K562 (cell line): Measurements from ENCODE around the gene NOM1. TPM values are rescaled to one million over a fixed set of nuclear protein-coding genes. Genes with fewer than 3 reads are reported as not detected.

Experiments
- ATAC-seq: fragments of 200-7000 bp; cut with Tn5 transposase; 3 replicates; pipeline ENCODE4 v1.9.1; 2020; ENCODE audit warnings: moderate library complexity
- BruUV-seq: library from RNA; stranded (reverse); fragments of 400-500 nt; replicated peaks from 2 replicates; lab custom pipeline; 2021; lab: Mats Ljungman, UMichigan
- CTCF ChIA-PET: fragments of 300-600 bp; formaldehyde crosslinking; extraction: SDS; loops from one replicate; lab custom pipeline; 2021; ENCODE audit warnings: low intra/inter-chr PET ratio; lab: Yijun Ruan, JAX
- POLR2A ChIA-PET: fragments of 300-600, 350-650 bp; sonication (Branson Sonifier 250); formaldehyde crosslinking; extraction: SDS; loops from one replicate; lab custom pipeline; 2021; ENCODE audit warnings: antibody characterized with exemption, inconsistent platforms; lab: Yijun Ruan, JAX
- DNase-seq, 4 experiments: peaks; one replicate each; pipeline versions ENCODE4 v3.0.0 to v3.0.0-alpha.2; 2011 to 2018; ENCODE audit warnings: low spot score in 3 of 4, mixed read lengths in 3 of 4; ENCODE audit errors: extremely low read depth in 1 of 4
- FAIRE-seq: peaks from 2 replicates; lab custom pipeline; 2011; peaks lifted over from hg19 to GRCh38; lab: Jason Lieb, UNC
- H2AFZ ChIP-seq: 2 replicates; pipeline ENCODE4 v1.6.0; 2011; ENCODE audit warnings: low read depth, low read length, control low read depth, inconsistent platforms
- H3K27ac ChIP-seq: fragments of 200-600 bp; 3 replicates; pipeline ENCODE4 v1.8.0; 2011; ENCODE audit warnings: low read depth, mild to moderate bottlenecking, control low read depth, inconsistent platforms, low read length, moderate library complexity, mixed read lengths; ENCODE audit errors: extremely low read depth
- H3K27me3 ChIP-seq, 2 experiments: fragments of 300-600 bp in 1 of 2; 2 replicates in 1 of 2; 3 replicates in 1 of 2; pipeline versions ENCODE4 v1.6.0 to v1.8.0; 2011; ENCODE audit warnings: inconsistent platforms in 2 of 2, low read length in 2 of 2, mild to moderate bottlenecking in 1 of 2, mixed read lengths in 1 of 2, moderate library complexity in 1 of 2; ENCODE audit not compliant: control insufficient read depth in 2 of 2, insufficient read depth in 2 of 2
- H3K36me3 ChIP-seq: fragments of 300-600 bp; 3 replicates; pipeline ENCODE4 v1.8.0; 2011; ENCODE audit warnings: mild to moderate bottlenecking, low read length, inconsistent platforms; ENCODE audit not compliant: control insufficient read depth, insufficient read depth
- H3K4me1 ChIP-seq, 2 experiments: fragments of 200-600 bp in 1 of 2; replicated peaks in 1 of 2; 2 replicates in 1 of 2; 3 replicates in 1 of 2; pipeline versions ENCODE4 v1.5.1 to v1.8.0; 2011; ENCODE audit warnings: inconsistent platforms in 2 of 2, low read length in 2 of 2, mild to moderate bottlenecking in 1 of 2, mixed read lengths in 1 of 2, moderate library complexity in 1 of 2; ENCODE audit not compliant: control insufficient read depth in 2 of 2, insufficient read depth in 2 of 2
- H3K4me2 ChIP-seq: 2 replicates; pipeline ENCODE4 v1.6.1; 2011; ENCODE audit warnings: low read length, control low read depth, inconsistent platforms, mixed read lengths; ENCODE audit not compliant: insufficient read depth
- H3K4me3 ChIP-seq: fragments of 200-600 bp; sonication (generic), shearing (Covaris generic); 2 replicates; pipeline ENCODE4 v1.5.1; 2016; ENCODE audit warnings: control low read depth, inconsistent platforms
- H3K79me2 ChIP-seq: fragments of 200-600 bp; 3 replicates; pipeline ENCODE4 v1.8.0; 2011; ENCODE audit warnings: low read length, inconsistent platforms; ENCODE audit not compliant: control insufficient read depth, insufficient read depth
- H3K9ac ChIP-seq, 2 experiments: 2 replicates each; pipeline versions ENCODE4 v1.6.0 to v1.6.1; 2011; ENCODE audit warnings: low read depth in 2 of 2, low read length in 2 of 2, control low read depth in 1 of 2, inconsistent platforms in 1 of 2, mild to moderate bottlenecking in 1 of 2, mixed read lengths in 1 of 2; ENCODE audit not compliant: insufficient read depth in 1 of 2
- H3K9me1 ChIP-seq: one replicate; pipeline ENCODE4 v1.6.0; 2011; ENCODE audit warnings: inconsistent platforms, mild to moderate bottlenecking, low read length, moderate library complexity; ENCODE audit not compliant: control insufficient read depth, insufficient read depth
- H3K9me3 ChIP-seq: replicated peaks from 2 replicates; pipeline ENCODE4 v1.5.1; 2011; ENCODE audit warnings: low read depth, low read length, inconsistent platforms; ENCODE audit not compliant: control insufficient read depth, insufficient read depth
- H4K20me1 ChIP-seq: replicated peaks from 2 replicates; pipeline ENCODE4 v1.6.1; 2011; ENCODE audit warnings: low read length, inconsistent platforms, mixed read lengths; ENCODE audit not compliant: control insufficient read depth, insufficient read depth
- ARHGAP35 ChIP-seq: fragments of 450-650 bp; IDR thresholded peaks from 2 replicates; pipeline ENCODE4 v1.6.1; 2018; ENCODE audit not compliant: partially characterized antibody
- ARID1B ChIP-seq: fragments of 450-650 bp; IDR thresholded peaks from 2 replicates; pipeline ENCODE4 v1.6.1; 2016; ENCODE audit warnings: antibody characterized with exemption, mild to moderate bottlenecking, inconsistent platforms
- CCNT2 ChIP-seq: IDR thresholded peaks from 2 replicates; pipeline ENCODE4 v1.6.1; 2011; ENCODE audit warnings: borderline replicate concordance, low read depth, mild to moderate bottlenecking, moderate library complexity, mixed read lengths, low read length; ENCODE audit not compliant: insufficient read length; ENCODE audit errors: extremely low read depth
- GABPA ChIP-seq: fragments of 200-800 bp; sonication (Bioruptor generic); conservative IDR thresholded peaks from 2 replicates; pipeline ENCODE4 v1.6.1; 2016; ENCODE audit warnings: low read depth, missing genetic modification characterization, missing compliant biosample characterization
- GTF2E2 ChIP-seq: fragments of 200-800 bp; sonication (Bioruptor generic); IDR thresholded peaks from 2 replicates; pipeline ENCODE4 v1.6.1; 2016; ENCODE audit warnings: missing genetic modification characterization, missing compliant biosample characterization
- NR1H2 ChIP-seq: sonication (generic); formaldehyde crosslinking; IDR thresholded peaks from 2 replicates; pipeline ENCODE4 v1.4.0; 2020; ENCODE audit warnings: mild to moderate bottlenecking, missing genetic modification reagents
- PTTG1 ChIP-seq: fragments of 450-650 bp; IDR thresholded peaks from 2 replicates; pipeline ENCODE4 v1.6.1; 2016; ENCODE audit warnings: low read depth, mild to moderate bottlenecking, missing genetic modification characterization, missing compliant biosample characterization
- PURB ChIP-seq: sonication (generic); formaldehyde crosslinking; IDR thresholded peaks from 2 replicates; pipeline ENCODE4 v1.9.0; 2021; ENCODE audit warnings: low read depth, mild to moderate bottlenecking, missing genetic modification reagents
- ZNF24 ChIP-seq: fragments of 450-650 bp; IDR thresholded peaks from 2 replicates; pipeline ENCODE4 v1.6.1; 2016
- WGBS: fragments of 100-300 bp; shearing (Covaris generic); methylation state at CpG from one replicate; pipeline ENCODE4 v1.1.6; 2016; ENCODE audit warnings: low coverage, mixed read lengths; ENCODE audit not compliant: insufficient coverage; ENCODE audit errors: missing lambda C conversion rate; 5-methylcytosine and 5-hydroxymethylcytosine counted together
- in situ Hi-C: fragments of 300-500 bp; cut with MboI; formaldehyde crosslinking; loops from 4 replicates; pipeline ENCODE4 v1.15.0; 2018; ENCODE audit warnings: inconsistent platforms, mixed read lengths
- intact Hi-C: fragments of 100-400 bp; cut with micrococcal nuclease; formaldehyde crosslinking; loops from 2 replicates; pipeline ENCODE4 v1.14.2; 2022
- polyA plus RNA-seq, 8 experiments: library from polyadenylated mRNA; depleted of rRNA in 4 of 8; stranded (reverse) in 5 of 8; unstranded in 3 of 8; fragments of >200 nt; fragmentation: Nextera tagmentation in 2 of 8; fragmentation: Illumina TruSeq in 1 of 8; extraction: Ambion mirVana in 2 of 8; extraction: Trizol in 1 of 8; gene quantifications; 2 replicates each; pipeline versions ENCODE4 v1.2.1 to v1.2.3, GENCODE V29; 2011 to 2014; ENCODE audit warnings: inconsistent platforms in 1 of 8, missing spikeins in 1 of 8
- total RNA-seq, 7 experiments: library from RNA; depleted of rRNA in 6 of 7; stranded (reverse); fragments of >200 nt in 6 of 7; fragmentation: Illumina TruSeq in 2 of 7; extraction: Trizol in 2 of 7; gene quantifications; 2 replicates each; pipeline versions ENCODE4 v1.2.1 to v1.2.3, GENCODE V29; 2011 to 2021; ENCODE audit warnings: low replicate concordance in 1 of 7
- TF ChIP-seq, protein P1 (sequence below): sonication (generic); formaldehyde crosslinking; IDR thresholded peaks from 2 replicates; pipeline ENCODE4 v1.8.1; 2022; ENCODE audit warnings: missing genetic modification reagents
- TF ChIP-seq, protein P2 (sequence below): sonication (generic); formaldehyde crosslinking; IDR thresholded peaks from 2 replicates; pipeline ENCODE4 v1.8.1; 2023; ENCODE audit warnings: missing genetic modification reagents, mild to moderate bottlenecking, borderline replicate concordance
- TF ChIP-seq, protein P3 (sequence below): sonication (generic); formaldehyde crosslinking; IDR thresholded peaks from 2 replicates; pipeline ENCODE4 v1.8.0; 2022; ENCODE audit warnings: missing genetic modification reagents, mild to moderate bottlenecking, borderline replicate concordance

Gene NOM1
- total and polyA plus RNA-seq, 9 of the 15 experiments (the other 6 are each of a cell fraction or from before 2014, with no cell fraction given) = 6.8 to 47.3 (median 37.4) TPM

DNA sequence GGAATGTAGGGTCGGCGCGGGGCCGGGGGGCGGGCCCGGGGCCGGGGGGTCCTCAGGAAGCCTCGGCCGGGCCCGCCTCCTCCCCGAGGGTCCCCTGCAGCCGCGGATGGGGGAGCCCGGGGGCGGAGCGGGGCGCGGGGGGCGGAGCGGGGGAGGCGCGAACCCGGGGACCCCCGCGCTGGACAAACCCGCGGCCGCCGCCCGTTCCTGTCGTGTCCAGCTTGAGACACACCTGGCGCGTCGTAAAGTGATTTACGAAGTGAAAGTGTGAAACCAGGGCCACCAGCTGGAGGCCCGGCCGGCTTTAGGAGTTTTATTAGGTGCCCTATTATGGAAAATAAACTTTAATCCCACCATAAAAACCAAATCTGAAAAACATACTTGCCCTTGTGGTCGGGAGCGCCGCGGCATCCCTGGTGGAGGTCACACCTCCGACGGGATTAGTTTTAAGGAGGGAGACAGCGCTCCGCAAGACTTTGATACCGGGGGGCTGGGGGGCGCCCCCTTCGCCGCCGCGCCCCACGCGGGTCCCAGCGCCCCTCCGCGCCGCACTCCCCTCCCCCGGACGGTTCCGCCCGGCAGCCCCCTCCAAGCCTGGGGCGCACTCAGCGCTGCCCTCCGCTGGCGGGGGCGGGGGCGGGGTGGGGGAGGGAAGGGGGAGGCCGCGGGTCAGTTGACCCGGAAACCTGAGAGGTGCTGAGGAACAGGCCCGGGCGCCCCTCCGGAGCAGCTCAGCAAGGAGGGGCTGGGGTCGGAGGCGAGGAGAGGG is 50.6 kb downstream of the NOM1 start:
- ChIA-PET POLR2A (interaction anchor here (1.0 to 2.5 kb wide), 5 partner anchors 9 to 14 kb away, joined by 3 to 10 read pairs (median 5); partner anchors contain the start of gene MNX1), CTCF (no interaction called here)
- 3% methylated on average over 34 of the region's 75 CpGs for WGBS
- in situ Hi-C loops = no loop called here
- peak overlapping the region; percentile 81 for H2AFZ ChIP-seq
- no peak for FAIRE-seq
- peak overlapping the region; percentile 80 for H3K4me2 ChIP-seq
- H3K9me1 ChIP-seq = no peaks in the 10 kb centered on the region
- no peaks in the 10 kb centered on the region for H3K79me2 ChIP-seq
- H3K4me3 ChIP-seq = peak overlapping the region; percentile 42
- BruUV-seq = no TSS peak
- peak; percentile 75 for ATAC-seq
- no peaks in the 10 kb centered on the region for H3K36me3 ChIP-seq
- H3K9me3 ChIP-seq = no peaks in the 10 kb centered on the region
- peaks cover 0 to 4% of the 10 kb centered on the region in 2 experiments; a peak in 1 of 5 replicates for H3K27me3 ChIP-seq
- H3K27ac ChIP-seq = peak overlapping the region; percentile 12; the same call in 1 of the 3 replicates
- H4K20me1 ChIP-seq = no peaks in the 10 kb centered on the region
- peaks cover 16 to 32% of the 10 kb centered on the region in 2 experiments for H3K4me1 ChIP-seq
- H3K9ac ChIP-seq = peak overlapping the region; percentile 43 to 79; a peak in 3 of 4 replicates
- intact Hi-C loops = no loop called here
- DNase-seq = peak in 3 of 4 experiments; percentile 63 to 76 (median 74)
- TF ChIP-seq GTF2E2 = peak; percentile 50; the same call in 1 of the 2 replicates
- no peak for TF ChIP-seq PURB
- no peak for TF ChIP-seq ZNF24
- TF ChIP-seq PTTG1 = no peak
- peak; percentile 49 for TF ChIP-seq CCNT2
- TF ChIP-seq, protein P1, sequence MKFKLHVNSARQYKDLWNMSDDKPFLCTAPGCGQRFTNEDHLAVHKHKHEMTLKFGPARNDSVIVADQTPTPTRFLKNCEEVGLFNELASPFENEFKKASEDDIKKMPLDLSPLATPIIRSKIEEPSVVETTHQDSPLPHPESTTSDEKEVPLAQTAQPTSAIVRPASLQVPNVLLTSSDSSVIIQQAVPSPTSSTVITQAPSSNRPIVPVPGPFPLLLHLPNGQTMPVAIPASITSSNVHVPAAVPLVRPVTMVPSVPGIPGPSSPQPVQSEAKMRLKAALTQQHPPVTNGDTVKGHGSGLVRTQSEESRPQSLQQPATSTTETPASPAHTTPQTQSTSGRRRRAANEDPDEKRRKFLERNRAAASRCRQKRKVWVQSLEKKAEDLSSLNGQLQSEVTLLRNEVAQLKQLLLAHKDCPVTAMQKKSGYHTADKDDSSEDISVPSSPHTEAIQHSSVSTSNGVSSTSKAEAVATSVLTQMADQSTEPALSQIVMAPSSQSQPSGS (CRISPR knock-in tag) = no peak
- TF ChIP-seq, protein P2, sequence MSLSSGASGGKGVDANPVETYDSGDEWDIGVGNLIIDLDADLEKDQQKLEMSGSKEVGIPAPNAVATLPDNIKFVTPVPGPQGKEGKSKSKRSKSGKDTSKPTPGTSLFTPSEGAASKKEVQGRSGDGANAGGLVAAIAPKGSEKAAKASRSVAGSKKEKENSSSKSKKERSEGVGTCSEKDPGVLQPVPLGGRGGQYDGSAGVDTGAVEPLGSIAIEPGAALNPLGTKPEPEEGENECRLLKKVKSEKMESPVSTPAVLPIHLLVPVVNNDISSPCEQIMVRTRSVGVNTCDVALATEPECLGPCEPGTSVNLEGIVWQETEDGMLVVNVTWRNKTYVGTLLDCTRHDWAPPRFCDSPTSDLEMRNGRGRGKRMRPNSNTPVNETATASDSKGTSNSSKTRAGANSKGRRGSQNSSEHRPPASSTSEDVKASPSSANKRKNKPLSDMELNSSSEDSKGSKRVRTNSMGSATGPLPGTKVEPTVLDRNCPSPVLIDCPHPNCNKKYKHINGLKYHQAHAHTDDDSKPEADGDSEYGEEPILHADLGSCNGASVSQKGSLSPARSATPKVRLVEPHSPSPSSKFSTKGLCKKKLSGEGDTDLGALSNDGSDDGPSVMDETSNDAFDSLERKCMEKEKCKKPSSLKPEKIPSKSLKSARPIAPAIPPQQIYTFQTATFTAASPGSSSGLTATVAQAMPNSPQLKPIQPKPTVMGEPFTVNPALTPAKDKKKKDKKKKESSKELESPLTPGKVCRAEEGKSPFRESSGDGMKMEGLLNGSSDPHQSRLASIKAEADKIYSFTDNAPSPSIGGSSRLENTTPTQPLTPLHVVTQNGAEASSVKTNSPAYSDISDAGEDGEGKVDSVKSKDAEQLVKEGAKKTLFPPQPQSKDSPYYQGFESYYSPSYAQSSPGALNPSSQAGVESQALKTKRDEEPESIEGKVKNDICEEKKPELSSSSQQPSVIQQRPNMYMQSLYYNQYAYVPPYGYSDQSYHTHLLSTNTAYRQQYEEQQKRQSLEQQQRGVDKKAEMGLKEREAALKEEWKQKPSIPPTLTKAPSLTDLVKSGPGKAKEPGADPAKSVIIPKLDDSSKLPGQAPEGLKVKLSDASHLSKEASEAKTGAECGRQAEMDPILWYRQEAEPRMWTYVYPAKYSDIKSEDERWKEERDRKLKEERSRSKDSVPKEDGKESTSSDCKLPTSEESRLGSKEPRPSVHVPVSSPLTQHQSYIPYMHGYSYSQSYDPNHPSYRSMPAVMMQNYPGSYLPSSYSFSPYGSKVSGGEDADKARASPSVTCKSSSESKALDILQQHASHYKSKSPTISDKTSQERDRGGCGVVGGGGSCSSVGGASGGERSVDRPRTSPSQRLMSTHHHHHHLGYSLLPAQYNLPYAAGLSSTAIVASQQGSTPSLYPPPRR (CRISPR knock-in tag) = no peak
- TF ChIP-seq ARID1B = no peak
- TF ChIP-seq GABPA (tag) = 0 out of 2 replicates have a peak, but pooled peaks have one; percentile 46
- no peak for TF ChIP-seq ARHGAP35
- TF ChIP-seq, protein P3, sequence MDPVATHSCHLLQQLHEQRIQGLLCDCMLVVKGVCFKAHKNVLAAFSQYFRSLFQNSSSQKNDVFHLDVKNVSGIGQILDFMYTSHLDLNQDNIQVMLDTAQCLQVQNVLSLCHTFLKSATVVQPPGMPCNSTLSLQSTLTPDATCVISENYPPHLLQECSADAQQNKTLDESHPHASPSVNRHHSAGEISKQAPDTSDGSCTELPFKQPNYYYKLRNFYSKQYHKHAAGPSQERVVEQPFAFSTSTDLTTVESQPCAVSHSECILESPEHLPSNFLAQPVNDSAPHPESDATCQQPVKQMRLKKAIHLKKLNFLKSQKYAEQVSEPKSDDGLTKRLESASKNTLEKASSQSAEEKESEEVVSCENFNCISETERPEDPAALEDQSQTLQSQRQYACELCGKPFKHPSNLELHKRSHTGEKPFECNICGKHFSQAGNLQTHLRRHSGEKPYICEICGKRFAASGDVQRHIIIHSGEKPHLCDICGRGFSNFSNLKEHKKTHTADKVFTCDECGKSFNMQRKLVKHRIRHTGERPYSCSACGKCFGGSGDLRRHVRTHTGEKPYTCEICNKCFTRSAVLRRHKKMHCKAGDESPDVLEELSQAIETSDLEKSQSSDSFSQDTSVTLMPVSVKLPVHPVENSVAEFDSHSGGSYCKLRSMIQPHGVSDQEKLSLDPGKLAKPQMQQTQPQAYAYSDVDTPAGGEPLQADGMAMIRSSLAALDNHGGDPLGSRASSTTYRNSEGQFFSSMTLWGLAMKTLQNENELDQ (CRISPR knock-in tag) = no peak
- no peak for TF ChIP-seq NR1H2 (CRISPR knock-in tag)
